ENCODE data around the gene GYPA. TPM values are rescaled to one million over a fixed set of nuclear protein-coding genes. Genes with fewer than 3 reads are reported as not detected.

Gene GYPA
- total RNA-seq, 2 donors from 2014 or later: not detected

Other genes starting within 250 kb of the GYPA start
- gene GYPE, start 235.2 kb downstream of the GYPA start, total RNA-seq: under 1 TPM; 0.46 to 0.79 TPM
- gene GYPB, start 121.3 kb downstream of the GYPA start, total RNA-seq: not detected